GM18526 (cell line): ENCODE measurements around the gene ICAM4.

Experiments used
- POLR2A ChIP-seq: IDR thresholded peaks from 3 replicates; pipeline ENCODE4 v1.6.1; 2011; ENCODE audit not compliant: insufficient read length; ENCODE audit errors: extremely low read depth

The ICAM4 gene

GRCh38 chr19:10283301-10284064 is 3.3 kb upstream of the ICAM4 start:
- TF ChIP-seq POLR2A: no peak

- TF ChIP-seq POLR2A: no peak
Measured at GRCh38 chr19:10284065-10284959, 2.4 kb upstream of the ICAM4 start.

- no peak for TF ChIP-seq POLR2A
Measured at GRCh38 chr19:10284960-10285278, 1.8 kb upstream of the ICAM4 start.

GRCh38 chr19:10285393-10285792 is 1.4 kb upstream of the ICAM4 start:
- TF ChIP-seq POLR2A: no peak

- no peak for TF ChIP-seq POLR2A
Measured at GRCh38 chr19:10288662-10289166, 2.0 kb downstream of the ICAM4 start.

- TF ChIP-seq POLR2A: no peak
Measured at GRCh38 chr19:10289167-10289835, 2.5 kb downstream of the ICAM4 start.

GRCh38 chr19:10289836-10290356 is 3.1 kb downstream of the ICAM4 start, which contains the start of gene ICAM5:
Gene ICAM5, plus strand, starts transcription at chr19:10289952. Its CDS starts 92 bp downstream, at chr19:10290044.
- no peak for TF ChIP-seq POLR2A

- no peak for TF ChIP-seq POLR2A
Measured at GRCh38 chr19:10290357-10290875, 3.7 kb downstream of the ICAM4 start.

GRCh38 chr19:10290876-10291553 is 4.3 kb downstream of the ICAM4 start:
- no peak for TF ChIP-seq POLR2A

- TF ChIP-seq POLR2A: no peak
Measured at GRCh38 chr19:10291554-10292205, 4.9 kb downstream of the ICAM4 start.

GRCh38 chr19:10292206-10292788 is 5.5 kb downstream of the ICAM4 start:
- no peak for TF ChIP-seq POLR2A

- TF ChIP-seq POLR2A: no peak
Measured at GRCh38 chr19:10292789-10293636, 6.3 kb downstream of the ICAM4 start.

GRCh38 chr19:10293637-10294367 is 7.0 kb downstream of the ICAM4 start:
- no peak for TF ChIP-seq POLR2A

- no peak for TF ChIP-seq POLR2A
Measured at GRCh38 chr19:10294368-10294697, 7.6 kb downstream of the ICAM4 start.
